ENCODE data around the gene SSNA1.
A peak's percentile ranks its signal among the peaks of the same experiment; 100 is the strongest.

SSNA1 gene, protein sequence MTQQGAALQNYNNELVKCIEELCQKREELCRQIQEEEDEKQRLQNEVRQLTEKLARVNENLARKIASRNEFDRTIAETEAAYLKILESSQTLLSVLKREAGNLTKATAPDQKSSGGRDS

DNA sequence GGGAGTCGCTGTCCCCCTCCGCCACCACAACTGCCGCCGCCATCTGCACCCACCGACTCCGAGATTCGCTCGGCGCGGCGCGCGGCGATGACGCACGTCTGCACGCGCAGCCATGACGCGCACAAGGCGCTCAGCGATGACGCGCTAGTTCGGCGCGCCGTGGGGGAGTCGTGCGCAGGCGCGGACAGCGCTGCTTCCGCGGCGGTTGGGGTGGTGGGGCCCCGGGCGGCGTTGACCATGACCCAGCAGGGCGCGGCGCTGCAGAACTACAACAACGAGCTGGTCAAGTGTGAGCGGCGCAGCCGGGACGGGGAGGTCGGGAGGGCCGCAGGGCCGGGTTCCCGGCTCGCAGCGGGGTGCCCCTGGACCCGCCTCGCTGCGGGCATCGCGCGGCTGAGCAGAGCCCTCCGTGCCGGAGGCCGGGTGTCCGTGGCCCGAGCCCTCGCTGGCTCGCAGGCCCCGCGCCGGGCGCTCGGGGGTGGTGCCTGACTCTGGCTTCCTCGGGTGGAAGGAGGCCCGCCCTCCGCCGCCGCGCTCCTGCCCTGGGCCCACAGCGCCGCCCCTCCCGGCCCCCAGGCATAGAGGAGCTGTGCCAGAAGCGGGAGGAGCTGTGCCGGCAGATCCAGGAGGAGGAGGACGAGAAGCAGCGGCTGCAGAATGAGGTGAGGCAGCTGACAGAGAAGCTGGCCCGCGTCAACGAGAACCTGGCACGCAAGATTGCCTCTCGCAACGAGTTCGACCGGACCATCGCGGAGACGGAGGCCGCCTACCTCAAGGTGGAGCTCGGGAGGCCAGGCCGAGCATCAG, at the start of gene SSNA1, which contains the start of gene ANAPC2:
Gene SSNA1 (plus strand): TSS at position 187 of the 807 bp plus-strand sequence. CDS start 51 bp downstream, at position 238.
Gene ANAPC2 (minus strand): TSS at position 71 of the 807 bp plus-strand sequence. CDS start 28 bp downstream, at position 43.
- peak; percentile 95 for DNase-seq (ENCODE audit: low spot score)

DNA sequence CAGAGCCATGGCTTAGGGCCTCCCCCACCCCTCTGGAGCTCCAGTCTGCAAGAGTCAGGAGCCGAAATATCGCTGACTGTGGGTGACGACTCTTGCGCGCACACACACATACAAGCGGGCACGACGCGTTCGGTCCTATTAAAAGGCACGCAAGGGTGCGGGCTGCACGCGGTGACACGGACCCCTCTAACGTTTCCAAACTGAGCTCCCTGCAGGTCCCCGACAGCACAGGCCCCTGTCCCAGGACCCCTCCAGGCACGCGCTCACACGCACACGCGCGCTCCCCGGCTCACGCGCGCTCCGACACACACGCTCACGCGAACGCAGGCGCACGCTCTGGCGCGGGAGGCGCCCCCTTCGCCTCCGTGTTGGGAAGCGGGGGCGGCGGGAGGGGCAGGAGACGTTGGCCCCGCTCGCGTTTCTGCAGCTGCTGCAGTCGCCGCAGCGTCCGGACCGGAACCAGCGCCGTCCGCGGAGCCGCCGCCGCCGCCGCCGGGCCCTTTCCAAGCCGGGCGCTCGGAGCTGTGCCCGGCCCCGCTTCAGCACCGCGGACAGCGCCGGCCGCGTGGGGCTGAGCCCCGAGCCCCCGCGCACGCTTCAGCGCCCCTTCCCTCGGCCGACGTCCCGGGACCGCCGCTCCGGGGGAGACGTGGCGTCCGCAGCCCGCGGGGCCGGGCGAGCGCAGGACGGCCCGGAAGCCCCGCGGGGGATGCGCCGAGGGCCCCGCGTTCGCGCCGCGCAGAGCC, 49.6 kb upstream of the SSNA1 start, which contains the start of gene GRIN1:
Gene GRIN1 (plus strand): TSS at position 433 of the 746 bp plus-strand sequence. CDS start 333 bp downstream, outside the sequence.
- DNase-seq (ENCODE audit: low spot score): no peak

DNA sequence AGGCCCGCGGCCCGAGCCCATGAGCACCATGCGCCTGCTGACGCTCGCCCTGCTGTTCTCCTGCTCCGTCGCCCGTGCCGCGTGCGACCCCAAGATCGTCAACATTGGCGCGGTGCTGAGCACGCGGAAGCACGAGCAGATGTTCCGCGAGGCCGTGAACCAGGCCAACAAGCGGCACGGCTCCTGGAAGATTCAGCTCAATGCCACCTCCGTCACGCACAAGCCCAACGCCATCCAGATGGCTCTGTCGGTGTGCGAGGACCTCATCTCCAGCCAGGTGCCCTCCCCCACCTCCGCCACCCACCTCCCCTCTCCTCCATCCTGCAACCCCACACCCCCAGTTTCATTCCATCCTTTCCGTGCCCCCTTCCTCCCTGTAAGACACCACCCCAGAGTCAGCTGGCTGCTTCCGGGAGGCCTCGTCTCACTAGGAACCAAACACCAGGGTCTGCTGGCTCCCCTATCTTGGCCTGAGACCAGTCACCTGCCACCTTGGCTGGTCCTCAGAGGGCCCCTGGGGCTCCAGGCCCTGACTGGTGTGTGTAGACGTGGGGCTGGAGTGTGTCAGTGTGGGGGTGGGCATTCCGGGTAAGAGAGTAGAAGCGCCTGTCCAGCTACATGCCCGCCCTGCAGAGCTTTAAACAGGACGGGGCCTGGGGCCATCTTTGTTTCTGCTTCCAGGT, 48.9 kb upstream of the SSNA1 start:
- DNase-seq (ENCODE audit: low spot score): no peak

DNA sequence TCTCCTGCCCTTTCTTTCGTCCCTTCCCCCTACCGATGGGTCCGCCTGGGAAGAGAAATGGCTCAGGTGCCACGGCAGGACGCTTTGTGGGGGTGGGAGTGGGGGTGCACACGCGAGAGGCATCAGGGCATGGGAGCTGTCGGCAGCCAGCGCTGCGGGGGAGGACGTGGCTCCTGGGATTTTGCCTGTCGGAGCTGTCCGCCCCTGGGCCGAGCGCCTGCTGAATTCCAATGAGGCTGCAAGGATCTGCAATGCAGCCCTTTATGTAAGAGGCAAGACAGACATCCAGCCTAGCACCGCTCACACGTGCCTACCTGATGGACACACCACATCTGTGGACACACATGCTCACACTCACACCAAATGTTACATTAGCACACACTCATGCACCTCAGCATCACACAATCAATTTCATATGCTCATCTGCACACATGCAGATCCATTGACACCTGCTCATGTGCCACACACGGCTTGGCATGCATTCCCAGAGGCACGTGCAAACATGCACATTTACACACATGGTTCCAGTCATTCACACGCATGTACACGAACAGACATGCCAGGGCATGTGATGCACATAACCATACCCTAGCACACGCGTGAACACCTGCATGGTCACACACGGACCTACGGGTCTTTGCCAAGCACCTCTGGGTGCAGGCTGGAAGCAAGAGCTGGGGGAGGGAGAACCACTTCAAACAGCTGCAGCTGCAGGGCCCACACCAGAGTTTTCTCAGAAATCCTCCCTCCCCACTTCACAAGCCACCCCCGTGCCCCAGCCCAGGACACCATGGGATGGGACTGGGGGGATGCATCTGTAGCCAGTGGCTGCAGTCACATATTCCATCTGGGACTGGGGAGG, 48.1 kb upstream of the SSNA1 start:
- DNase-seq (ENCODE audit: low spot score): peak; percentile 50

DNA sequence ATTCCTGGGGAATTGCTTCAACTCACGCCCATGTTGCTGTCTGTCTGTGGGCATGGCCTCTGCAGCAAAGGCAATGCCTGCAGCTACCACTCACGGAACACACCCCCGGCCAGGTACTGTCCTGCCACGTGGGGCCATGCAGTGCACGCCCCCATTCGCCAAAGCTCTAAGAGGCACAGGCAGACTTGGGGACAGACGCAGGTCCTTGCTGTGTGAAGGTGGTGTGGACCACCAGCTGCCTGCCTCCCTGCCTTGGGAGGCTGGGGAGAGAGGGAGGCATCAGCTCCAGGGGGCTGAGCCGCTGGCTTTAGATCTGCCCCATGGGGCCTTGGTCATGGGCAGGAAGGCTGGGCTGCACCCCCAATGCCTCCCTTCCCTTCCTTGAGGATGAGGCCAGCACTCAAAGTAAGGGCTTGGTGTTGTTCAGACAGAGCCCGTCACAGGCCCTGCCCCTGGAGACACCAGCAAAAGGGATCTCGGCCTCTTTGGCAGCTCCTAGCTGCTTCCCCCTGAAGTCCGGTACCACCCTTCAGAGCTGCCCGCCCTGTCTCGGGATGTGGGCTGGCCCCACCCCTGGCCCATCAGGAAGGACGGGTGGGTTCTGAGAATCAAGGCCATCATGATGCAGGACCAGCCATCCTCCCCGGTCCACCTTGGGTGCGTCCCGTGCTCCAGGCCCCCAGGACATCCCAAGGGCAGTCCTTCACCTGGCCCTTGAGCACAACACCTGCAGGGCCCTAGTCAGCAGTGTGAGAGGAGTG, 47.2 kb upstream of the SSNA1 start:
- no peak for DNase-seq (ENCODE audit: low spot score)

DNA sequence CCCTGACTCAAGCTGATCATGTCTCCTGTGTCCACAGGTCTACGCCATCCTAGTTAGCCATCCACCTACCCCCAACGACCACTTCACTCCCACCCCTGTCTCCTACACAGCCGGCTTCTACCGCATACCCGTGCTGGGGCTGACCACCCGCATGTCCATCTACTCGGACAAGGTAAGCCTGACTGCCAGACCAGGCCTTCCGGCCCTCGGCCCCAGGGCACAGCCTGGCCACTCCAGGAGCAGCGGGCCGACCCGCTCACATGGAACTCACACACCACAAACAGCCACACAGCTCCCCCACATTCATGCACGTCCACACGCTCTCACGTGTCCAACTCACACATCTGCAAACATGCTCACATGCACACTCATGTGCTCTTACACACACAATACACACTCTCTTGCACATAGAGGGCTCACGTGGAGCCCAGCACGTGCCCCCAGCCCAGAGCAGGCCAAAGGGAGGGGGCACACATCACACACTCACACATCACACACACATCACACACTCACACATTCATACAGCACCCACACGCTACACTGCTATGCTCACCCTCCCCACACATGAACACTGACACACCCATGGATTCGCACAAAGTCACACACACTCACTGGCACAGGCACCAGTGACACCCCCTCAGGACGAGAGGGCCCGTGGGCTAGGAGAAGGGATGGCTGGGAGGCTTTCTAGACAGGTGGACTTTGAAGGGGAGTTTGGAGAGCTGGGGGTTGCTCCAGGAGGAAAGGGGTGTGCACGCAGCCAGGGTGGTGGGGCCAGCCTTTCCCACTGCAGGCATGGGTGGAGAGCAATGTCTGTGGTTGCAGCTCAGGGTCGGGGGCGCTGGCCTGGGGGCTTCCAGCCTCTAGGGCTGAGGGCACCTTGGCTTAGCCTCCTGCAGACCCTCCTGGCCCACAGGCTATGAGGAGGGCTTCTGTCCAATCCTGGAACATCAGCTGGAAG, 46.2 kb upstream of the SSNA1 start:
- no peak for DNase-seq (ENCODE audit: low spot score)

DNA sequence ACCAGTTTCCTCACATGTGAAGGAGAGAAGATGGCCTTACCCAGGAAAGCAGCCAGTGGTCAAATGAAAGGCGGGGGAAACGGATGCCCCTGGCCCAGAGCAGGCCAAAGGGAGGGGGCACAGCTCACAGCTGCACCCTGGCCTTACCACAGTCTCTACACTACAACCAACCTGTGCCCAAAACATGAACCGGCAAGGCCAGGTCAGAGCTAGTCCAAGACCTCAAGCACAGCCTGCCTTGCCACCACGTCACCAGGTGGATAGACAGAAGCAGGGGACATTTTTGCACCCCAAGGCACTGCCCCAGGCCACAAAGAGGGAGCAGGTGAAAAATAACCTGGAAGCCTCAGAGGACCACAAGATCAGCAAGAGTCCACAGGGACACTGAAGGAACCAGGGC, 45.0 kb upstream of the SSNA1 start:
- DNase-seq (ENCODE audit: low spot score): no peak

DNA sequence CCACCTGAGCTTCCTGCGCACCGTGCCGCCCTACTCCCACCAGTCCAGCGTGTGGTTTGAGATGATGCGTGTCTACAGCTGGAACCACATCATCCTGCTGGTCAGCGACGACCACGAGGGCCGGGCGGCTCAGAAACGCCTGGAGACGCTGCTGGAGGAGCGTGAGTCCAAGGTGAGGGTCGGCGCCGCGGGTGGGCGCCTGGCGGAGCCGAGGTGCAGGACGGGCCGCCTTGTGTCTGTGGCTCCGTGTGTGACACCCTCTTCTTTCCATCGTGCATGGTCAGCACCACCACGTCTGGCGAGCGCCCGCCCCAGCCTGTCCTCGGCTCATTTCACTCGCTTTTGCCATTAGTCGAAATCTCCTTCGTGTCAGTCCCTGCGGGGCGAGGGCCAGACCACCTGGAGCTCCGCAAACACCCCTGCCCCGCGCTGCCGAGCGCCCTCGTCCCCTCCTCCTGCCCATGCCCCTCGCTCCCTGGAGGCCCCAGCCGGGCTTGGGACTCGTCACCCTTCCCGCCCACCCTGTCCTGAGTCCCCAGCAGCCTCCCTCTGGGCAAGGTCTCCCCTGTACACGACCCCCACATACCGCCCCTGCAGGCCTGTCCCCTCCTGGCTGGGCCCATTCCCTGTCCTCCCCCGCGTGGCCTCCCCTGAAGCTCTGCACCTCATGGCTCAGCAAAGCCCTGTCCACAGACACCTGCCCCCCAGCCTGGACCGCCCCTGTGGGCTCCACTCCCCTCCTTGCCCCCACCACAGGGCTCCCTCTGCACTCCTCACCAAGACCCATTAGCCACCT, 42.5 kb upstream of the SSNA1 start:
- no peak for DNase-seq (ENCODE audit: low spot score)

DNA sequence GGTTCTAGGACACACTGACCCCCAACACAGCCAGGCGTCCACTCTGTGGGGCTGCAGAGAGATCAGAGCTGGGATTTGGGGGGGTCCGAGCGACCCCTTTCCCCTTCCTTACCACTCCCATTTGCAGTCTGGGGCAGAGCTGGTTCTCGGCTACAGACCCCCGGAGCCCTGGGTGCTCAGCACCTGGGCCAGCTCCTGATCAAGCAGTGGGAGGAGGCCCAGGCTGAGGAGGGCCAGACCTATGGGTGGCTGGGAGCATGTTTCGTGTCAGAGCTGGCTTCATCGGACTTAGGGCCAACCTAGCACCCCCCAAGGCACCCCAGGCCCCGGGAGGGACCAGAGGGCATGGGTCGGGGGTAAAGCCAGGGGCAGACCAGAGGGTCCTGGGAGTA, 42.0 kb upstream of the SSNA1 start:
- peak; percentile 38 for DNase-seq (ENCODE audit: low spot score)

DNA sequence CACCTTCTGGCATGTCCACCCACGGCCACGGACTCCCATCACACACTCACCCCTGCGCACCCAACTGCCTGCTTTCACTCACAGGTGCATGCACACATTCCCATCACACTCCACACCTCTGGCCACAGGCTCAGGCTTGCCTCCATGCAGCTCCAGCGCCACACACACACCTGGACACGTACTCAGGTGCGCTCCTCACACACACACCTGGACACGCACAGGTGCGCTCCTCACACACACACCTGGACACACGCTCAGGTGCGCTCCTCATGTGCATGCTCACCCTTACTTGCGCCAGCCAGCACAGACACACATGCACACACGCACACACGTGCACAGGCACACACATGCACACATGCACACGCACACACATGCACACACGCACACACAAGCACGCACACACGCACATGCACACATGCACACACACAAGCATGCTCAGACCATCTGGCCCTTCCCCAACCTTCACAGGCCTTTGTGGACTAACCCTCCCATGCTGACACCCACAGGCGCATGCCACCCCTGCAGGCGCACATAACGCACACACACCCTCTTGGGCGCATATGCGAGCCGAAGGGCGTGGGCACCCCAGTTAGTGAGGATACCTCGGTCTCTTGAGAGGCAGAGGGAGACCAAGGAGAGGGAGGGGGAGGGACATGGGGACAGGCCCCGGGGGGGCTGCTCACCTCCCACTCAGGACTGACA, 41.2 kb upstream of the SSNA1 start:
- DNase-seq (ENCODE audit: low spot score): peak; percentile 31

DNA sequence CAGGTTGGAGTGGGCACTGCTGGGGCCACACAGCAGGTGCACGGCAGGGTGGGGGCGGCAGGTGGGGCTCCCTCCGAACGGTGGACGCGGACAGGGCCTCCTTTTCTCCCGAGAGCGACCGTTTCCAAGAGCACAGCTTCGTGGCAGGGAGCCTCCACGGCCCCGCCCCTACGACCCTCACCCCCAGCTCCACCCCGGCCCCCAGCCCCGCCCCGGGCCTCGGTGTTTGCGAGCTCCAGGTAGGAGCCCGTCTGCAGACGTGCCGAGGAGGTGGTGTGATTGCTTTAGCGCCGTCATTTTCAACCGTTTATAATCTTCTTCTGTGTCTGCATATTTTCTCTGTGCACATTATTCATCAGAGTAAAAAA, 40.7 kb upstream of the SSNA1 start:
- DNase-seq (ENCODE audit: low spot score): no peak

DNA sequence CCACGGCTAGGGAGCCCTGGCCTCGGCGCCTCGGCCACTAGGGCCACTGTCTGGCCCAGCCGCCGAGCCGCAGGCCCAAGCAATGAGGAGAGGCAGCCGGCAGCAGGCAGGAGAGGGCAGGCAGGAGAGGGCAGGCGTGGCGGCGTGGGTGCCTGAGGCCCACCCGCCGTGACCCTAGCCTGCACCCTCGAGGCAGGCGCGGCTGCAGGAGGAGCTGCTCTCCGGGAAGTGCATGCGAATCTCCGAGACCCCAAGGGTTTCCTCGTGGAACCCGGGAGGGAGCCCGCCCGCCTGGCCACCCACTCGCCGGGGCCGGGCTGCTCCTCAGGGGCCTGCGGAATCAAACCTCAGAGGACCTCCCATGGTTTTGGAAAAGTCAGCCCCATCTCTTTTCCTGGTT, 40.2 kb upstream of the SSNA1 start:
- no peak for DNase-seq (ENCODE audit: low spot score)

DNA sequence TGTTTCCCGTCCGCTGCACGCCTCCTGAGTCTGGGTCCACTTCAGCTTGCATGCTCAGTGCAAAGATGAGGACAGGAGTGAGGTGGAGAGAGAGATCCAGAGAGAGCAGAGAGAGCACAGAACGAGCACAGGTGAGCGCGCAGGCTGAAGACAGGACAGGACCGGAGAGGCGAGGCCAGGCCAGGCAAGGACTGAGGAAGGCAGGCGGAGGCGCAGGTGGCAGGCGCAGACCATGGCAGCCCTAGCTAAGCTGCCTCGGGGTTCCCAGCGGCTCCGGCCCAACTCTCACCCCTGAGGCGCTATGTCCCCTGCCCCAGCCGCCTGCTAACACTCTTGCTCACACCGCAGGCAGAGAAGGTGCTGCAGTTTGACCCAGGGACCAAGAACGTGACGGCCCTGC, 39.8 kb upstream of the SSNA1 start:
- no peak for DNase-seq (ENCODE audit: low spot score)

DNA sequence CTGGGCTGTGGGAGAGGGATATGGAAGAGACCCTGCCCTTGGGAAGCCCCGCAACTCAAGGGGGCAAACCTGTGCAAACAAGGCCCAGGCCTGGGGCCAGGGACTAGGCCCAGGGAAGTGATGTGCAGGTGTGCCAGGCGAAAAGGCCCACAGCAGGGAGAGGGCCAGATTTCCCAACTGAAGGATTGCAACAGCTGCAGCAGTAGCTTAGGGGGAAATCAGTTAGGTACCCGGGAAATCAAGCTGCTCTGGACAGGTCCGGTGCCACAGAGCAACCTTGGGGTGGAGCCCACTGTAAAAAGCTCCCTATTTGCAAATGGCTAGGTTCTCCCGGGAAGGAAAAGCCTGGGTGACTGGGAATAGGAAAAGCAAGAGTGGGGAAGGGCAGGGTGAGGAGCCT, 39.1 kb upstream of the SSNA1 start:
- DNase-seq (ENCODE audit: low spot score): no peak

DNA sequence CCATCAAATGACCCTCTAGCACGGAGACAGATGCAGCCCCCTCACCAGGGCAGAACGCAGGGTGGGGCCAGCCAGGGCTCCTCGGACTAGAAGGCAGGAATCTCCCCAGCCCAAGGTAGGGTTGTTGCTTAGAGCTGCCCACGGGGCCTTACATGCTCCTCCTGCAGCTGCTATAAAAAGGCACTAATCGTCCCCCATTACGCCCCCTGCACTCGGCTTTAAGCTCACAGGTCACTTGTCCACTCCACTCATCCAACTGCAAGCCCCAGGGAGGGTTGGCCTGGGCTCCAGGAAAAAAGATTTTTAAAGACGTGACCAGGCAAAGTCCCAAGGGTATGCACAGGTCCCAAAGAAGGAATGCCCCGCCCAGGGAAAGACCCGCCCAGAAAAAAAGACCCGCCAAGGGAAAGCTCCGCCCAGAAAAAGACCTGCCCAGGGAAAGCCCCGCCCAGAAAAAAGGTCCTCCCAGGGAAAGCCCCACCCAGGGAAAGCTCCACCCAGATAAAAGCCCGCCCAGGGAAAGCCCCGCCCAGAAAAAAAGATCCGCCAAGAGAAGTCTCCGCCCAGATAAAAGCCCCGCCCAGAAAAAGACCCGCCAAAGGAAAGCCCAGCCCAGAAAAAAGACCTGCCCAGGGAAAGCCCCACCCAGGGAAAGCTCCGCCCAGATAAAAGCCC, 38.4 kb upstream of the SSNA1 start:
- DNase-seq (ENCODE audit: low spot score): peak; percentile 62

DNA sequence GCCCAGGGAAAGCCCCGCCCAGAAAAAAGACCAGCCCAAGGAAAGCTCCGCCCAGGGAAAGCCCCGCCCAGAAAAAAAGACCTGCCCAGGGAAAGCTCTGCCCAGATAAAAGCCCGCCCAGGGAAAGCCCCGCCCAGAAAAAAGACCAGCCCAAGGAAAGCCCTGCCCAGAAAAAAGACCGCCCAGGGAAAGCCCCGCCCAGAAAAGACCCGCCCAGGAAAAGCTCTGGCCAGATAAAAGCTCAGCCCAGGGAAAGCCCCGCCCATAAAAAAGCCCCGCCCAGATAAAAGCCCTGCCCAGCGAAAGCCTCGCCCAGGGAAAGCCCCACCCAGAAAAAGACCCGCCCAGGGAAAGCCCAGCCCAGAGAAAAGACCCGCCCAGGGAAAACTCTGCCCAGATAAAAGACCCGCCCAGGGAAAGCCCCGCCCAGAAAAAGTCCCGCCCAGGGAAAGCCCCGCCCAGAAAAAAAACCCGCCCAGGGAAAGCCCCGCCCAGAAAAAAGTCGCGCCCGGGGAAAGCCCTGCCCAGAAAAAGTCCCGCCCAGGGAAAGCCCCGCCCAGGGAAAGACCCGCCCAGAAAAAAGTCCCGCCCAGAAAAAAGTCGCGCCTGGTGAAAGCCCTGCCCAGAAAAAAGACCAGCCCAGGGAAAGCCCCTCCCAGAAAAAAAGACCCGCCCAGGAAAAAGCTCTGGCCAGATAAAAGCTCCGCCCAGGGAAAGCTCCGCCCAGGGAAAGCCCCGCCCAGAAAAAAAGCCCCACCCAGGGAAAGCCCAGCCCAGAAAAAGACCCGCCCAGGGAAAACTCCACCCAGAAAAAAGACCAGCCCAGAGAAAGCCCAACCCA, 37.6 kb upstream of the SSNA1 start:
- DNase-seq (ENCODE audit: low spot score): peak; percentile 97

Measured in NAMALWA (cell line).